ENCODE results near the gene DPP9. TPM values are rescaled to one million over a fixed set of nuclear protein-coding genes. Genes with fewer than 3 reads are reported as not detected.
A peak's percentile ranks its signal among the peaks of the same experiment; 100 is the strongest.

DPP9 gene
- polyA plus RNA-seq, 2 of the 4 experiments (the other 2 are of a cell fraction) = 10.1 to 53.5 TPM

DNA sequence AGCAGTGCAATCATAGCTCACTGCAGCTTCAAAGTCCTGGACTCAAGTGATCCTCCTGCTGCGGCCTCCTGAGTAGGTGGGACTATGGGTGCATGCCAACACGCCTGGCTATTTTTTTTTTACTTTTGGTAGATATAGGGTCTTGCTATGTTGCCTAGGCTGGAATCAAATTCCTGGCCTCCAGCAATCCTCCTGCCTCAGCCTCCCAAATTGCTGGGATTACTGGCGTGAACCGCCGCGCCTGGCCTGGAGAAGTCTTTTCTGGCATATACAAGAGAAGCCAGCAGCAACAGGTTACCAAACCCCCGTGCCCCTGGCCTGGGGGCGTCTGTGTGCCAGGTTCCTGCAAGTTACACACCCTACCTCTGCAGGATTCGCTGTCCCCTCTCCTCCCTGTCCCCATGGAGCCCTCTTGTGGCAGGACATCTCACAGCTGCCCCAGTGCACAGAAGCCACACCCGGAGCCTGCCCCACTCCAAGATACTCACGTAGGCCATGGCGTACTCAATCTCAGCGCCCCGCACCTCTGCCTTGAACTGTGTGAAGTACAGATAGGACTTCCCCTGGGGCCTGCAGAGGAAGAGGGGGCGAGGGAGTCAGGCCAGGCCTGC, 63.4 kb downstream of the DPP9 start:
- WGBS (ENCODE audit: missing lambda C conversion rate) = 75% methylated on average over 12 of the region's 15 CpGs
- ATAC-seq (peak; percentile 85 to 88), DNase-seq (ENCODE audit: low read depth in 1 of 2, low spot score in 1 of 2) (peak; percentile 39 to 50), FAIRE-seq (no peak)
- Histone ChIP-seq H3K4me1 (no peaks in the 10 kb centered on the region), H3K4me3 (no peak overlapping the region), H3K27ac (no peak overlapping the region), H3K4me2 (no peak overlapping the region), H3K9me3 (no peaks in the 10 kb centered on the region)
- TF ChIP-seq RAD21 (conservative IDR thresholded peaks at IDR 0.05 in 1 of 2, IDR thresholded peaks at IDR 0.05 in 1 of 2) (peak in 1 of 2 experiments; percentile 33; a peak in 3 of 5 replicates), SMC3 (IDR thresholded peaks at IDR 0.05) (0 out of 3 replicates have a peak, but pooled peaks have one; percentile 20), KDM5A (IDR thresholded peaks at IDR 0.05) (no peak), POLR2A (IDR thresholded peaks at IDR 0.05; ENCODE audit: low read length) (no peak), HOXA7 (CRISPR knock-in tag; IDR thresholded peaks at IDR 0.05) (no peak)
- TF ChIP-seq, protein P1, sequence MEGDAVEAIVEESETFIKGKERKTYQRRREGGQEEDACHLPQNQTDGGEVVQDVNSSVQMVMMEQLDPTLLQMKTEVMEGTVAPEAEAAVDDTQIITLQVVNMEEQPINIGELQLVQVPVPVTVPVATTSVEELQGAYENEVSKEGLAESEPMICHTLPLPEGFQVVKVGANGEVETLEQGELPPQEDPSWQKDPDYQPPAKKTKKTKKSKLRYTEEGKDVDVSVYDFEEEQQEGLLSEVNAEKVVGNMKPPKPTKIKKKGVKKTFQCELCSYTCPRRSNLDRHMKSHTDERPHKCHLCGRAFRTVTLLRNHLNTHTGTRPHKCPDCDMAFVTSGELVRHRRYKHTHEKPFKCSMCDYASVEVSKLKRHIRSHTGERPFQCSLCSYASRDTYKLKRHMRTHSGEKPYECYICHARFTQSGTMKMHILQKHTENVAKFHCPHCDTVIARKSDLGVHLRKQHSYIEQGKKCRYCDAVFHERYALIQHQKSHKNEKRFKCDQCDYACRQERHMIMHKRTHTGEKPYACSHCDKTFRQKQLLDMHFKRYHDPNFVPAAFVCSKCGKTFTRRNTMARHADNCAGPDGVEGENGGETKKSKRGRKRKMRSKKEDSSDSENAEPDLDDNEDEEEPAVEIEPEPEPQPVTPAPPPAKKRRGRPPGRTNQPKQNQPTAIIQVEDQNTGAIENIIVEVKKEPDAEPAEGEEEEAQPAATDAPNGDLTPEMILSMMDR (IDR thresholded peaks at IDR 0.05) = peak; percentile 25; the same call in 2 of the 3 replicates
- ChIA-PET POLR2A (no interaction called here), CTCF (interaction anchor here (0.6 to 1.8 kb wide), 8 partner anchors 9 to 93 kb away, joined by 3 to 6 read pairs (median 4); no protein-coding TSS in a partner anchor)

DNA sequence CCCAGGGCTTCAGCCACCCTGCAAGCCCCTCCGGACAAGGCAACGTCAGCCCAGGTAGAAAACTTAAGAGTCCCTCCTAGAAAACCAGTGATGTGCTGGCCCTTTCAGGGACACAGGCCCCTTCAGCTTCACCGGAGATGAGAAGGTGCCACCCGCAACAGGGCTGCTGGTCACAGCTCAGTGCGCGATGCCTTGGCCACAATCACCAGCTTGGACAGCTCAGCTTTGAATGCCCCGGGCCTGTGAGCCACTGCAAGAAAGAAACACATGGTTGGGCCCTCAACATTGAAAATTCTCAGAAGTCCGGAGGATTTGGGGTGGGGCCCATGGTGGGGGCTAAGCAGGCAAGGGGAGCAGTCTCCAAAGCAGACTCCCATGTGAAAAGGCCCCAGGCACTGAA, 65.8 kb downstream of the DPP9 start:
- CTCF ChIA-PET = interaction anchor here (0.6 to 1.7 kb wide), 2 partner anchors 22 to 33 kb away, joined by 3 read pairs; no protein-coding TSS in a partner anchor
- TF ChIP-seq NPAS2 (CRISPR knock-in tag; IDR thresholded peaks at IDR 0.05; ENCODE audit: borderline replicate concordance) (no peak), TP53 (CRISPR knock-in tag; IDR thresholded peaks at IDR 0.05) (no peak), RNF2 (IDR thresholded peaks at IDR 0.05; ENCODE audit: borderline replicate concordance, low read depth) (no peak), HEYL (CRISPR knock-in tag; IDR thresholded peaks at IDR 0.05) (no peak), ESRRA (IDR thresholded peaks at IDR 0.05; ENCODE audit: borderline replicate concordance, low read length) (no peak), KDM1A (IDR thresholded peaks at IDR 0.05; ENCODE audit: low read depth) (no peak), JUNB (IDR thresholded peaks at IDR 0.05) (no peak), TFCP2L1 (CRISPR knock-in tag; IDR thresholded peaks at IDR 0.05) (no peak)
- TF ChIP-seq, protein P2, sequence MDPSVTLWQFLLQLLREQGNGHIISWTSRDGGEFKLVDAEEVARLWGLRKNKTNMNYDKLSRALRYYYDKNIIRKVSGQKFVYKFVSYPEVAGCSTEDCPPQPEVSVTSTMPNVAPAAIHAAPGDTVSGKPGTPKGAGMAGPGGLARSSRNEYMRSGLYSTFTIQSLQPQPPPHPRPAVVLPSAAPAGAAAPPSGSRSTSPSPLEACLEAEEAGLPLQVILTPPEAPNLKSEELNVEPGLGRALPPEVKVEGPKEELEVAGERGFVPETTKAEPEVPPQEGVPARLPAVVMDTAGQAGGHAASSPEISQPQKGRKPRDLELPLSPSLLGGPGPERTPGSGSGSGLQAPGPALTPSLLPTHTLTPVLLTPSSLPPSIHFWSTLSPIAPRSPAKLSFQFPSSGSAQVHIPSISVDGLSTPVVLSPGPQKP (IDR thresholded peaks at IDR 0.05; ENCODE audit: low read depth, low read length) = no peak
- TF ChIP-seq, protein P3, sequence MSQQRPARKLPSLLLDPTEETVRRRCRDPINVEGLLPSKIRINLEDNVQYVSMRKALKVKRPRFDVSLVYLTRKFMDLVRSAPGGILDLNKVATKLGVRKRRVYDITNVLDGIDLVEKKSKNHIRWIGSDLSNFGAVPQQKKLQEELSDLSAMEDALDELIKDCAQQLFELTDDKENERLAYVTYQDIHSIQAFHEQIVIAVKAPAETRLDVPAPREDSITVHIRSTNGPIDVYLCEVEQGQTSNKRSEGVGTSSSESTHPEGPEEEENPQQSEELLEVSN (IDR thresholded peaks at IDR 0.05; ENCODE audit: borderline replicate concordance, low read depth) = no peak
- ATAC-seq (no peak), FAIRE-seq (no peak), DNase-seq (ENCODE audit: low read depth in 1 of 2, low spot score in 1 of 2) (no peak)
- Histone ChIP-seq H3K4me2 (no peak overlapping the region), H3K9me3 (no peaks in the 10 kb centered on the region), H3K27ac (no peak overlapping the region), H3K4me1 (peaks cover 4% of the 10 kb centered on the region; the same call in 1 of the 3 replicates), H3K4me3 (no peak overlapping the region)
- POLR2A ChIA-PET = no interaction called here
- 88% methylated on average over 7 of the region's 8 CpGs for WGBS (ENCODE audit: missing lambda C conversion rate)

DNA sequence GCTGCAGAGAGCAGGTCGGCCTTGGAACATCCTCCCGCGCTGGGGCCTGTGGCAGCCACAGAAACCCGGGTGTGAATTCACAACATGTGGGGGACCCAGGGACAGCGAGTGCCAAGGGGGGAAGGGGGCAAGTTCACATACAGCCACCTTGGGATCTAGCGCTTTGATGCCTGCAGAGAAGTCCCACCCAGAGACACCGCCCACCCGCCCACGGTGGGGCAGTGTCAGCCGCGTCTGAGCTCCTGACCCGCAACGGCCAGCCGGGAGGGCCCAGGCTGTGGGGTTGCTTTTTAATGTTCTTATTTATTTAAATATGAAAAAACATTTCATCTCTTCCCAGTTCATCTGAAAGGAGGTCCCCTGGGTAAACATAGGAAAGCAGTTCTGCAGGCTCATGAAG, 66.4 kb downstream of the DPP9 start:
- H3K4me3 ChIP-seq = no peak overlapping the region
- ATAC-seq = no peak
- H3K9me3 ChIP-seq = no peaks in the 10 kb centered on the region
- no peak overlapping the region for H3K27ac ChIP-seq
- H3K4me1 ChIP-seq = peaks cover 4% of the 10 kb centered on the region; the same call in 1 of the 3 replicates
- no peak for FAIRE-seq
- CTCF ChIA-PET = interaction anchor here (1.7 kb wide), 1 partner anchor 21 kb away, joined by 3 read pairs; no protein-coding TSS in a partner anchor
- POLR2A ChIA-PET = no interaction called here
- WGBS (ENCODE audit: missing lambda C conversion rate) = 83% methylated on average over 2 of the region's 14 CpGs
- DNase-seq (ENCODE audit: low read depth in 1 of 2, low spot score in 1 of 2) = no peak
- no peak for TF ChIP-seq RFX5 (IDR thresholded peaks at IDR 0.05)
- TF ChIP-seq, protein P3 (IDR thresholded peaks at IDR 0.05; ENCODE audit: borderline replicate concordance, low read depth) = no peak
- TF ChIP-seq MYC (IDR thresholded peaks at IDR 0.05; ENCODE audit: borderline replicate concordance, low read length) = no peak
- no peak for TF ChIP-seq HEYL (CRISPR knock-in tag; IDR thresholded peaks at IDR 0.05)
- TF ChIP-seq, protein P4, sequence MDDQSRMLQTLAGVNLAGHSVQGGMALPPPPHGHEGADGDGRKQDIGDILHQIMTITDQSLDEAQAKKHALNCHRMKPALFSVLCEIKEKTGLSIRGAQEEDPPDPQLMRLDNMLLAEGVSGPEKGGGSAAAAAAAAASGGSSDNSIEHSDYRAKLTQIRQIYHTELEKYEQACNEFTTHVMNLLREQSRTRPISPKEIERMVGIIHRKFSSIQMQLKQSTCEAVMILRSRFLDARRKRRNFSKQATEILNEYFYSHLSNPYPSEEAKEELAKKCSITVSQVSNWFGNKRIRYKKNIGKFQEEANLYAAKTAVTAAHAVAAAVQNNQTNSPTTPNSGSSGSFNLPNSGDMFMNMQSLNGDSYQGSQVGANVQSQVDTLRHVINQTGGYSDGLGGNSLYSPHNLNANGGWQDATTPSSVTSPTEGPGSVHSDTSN (IDR thresholded peaks at IDR 0.05) = no peak
- no peak for TF ChIP-seq JUNB (IDR thresholded peaks at IDR 0.05)
- no peak for TF ChIP-seq NPAS2 (CRISPR knock-in tag; IDR thresholded peaks at IDR 0.05; ENCODE audit: borderline replicate concordance)
- TF ChIP-seq ZFP36 (IDR thresholded peaks at IDR 0.05; ENCODE audit: borderline replicate concordance, partially characterized antibody) = no peak
- TF ChIP-seq BHLHE40 (IDR thresholded peaks at IDR 0.05; ENCODE audit: low read depth, low read length) = no peak
- no peak for TF ChIP-seq HOXA7 (CRISPR knock-in tag; IDR thresholded peaks at IDR 0.05)
- no peak for TF ChIP-seq TFCP2L1 (CRISPR knock-in tag; IDR thresholded peaks at IDR 0.05)
- TF ChIP-seq, protein P1 (IDR thresholded peaks at IDR 0.05) = no peak
- no peak overlapping the region for H3K4me2 ChIP-seq

Measured in A549 (cell line).